WTC11 (cell line): ENCODE data around the gene ARSB. TPM values are rescaled to one million over a fixed set of nuclear protein-coding genes. Genes with fewer than 3 reads are reported as not detected.

Source experiments
- ATAC-seq: fragments of 200-7000 bp; cut with Tn5 transposase; 2 replicates; pipeline ENCODE4 v1.10.0; 2021; ENCODE audit warnings: mild to moderate bottlenecking, moderate library complexity
- CTCF ChIA-PET: fragments of 300-600 bp; sonication (Branson Sonifier 250); formaldehyde crosslinking; loops from one replicate; lab custom pipeline; 2021; ENCODE audit warnings: antibody characterized with exemption; lab: Charles Lee
- POLR2A ChIA-PET: fragments of 350-600 bp; sonication (Branson Sonifier 250); formaldehyde crosslinking; loops from one replicate; lab custom pipeline; 2021; ENCODE audit warnings: antibody characterized with exemption; lab: Charles Lee
- DNase-seq: peaks from one replicate; pipeline ENCODE4 v3.0.0; 2021; ENCODE audit warnings: low spot score
- H3K27ac Mint-ChIP-seq: 2 replicates; pipeline ENCODE4 v1.8.0; 2021; ENCODE audit warnings: mixed read lengths
- H3K27me3 Mint-ChIP-seq: 2 replicates; pipeline ENCODE4 v1.8.0; 2021; ENCODE audit warnings: low read depth, mild to moderate bottlenecking, moderate library complexity, mixed read lengths
- H3K36me3 Mint-ChIP-seq: 2 replicates; pipeline ENCODE4 v1.8.0; 2021; ENCODE audit warnings: mixed read lengths
- H3K4me1 Mint-ChIP-seq: 2 replicates; pipeline ENCODE4 v1.8.0; 2022; ENCODE audit warnings: mixed read lengths
- H3K4me3 Mint-ChIP-seq: 2 replicates; pipeline ENCODE4 v1.8.0; 2021; ENCODE audit warnings: mild to moderate bottlenecking, moderate library complexity, mixed read lengths
- H3K9me3 Mint-ChIP-seq: 2 replicates; pipeline ENCODE4 v1.8.0; 2021; ENCODE audit warnings: mixed read lengths
- ATF2 ChIP-seq: sonication (generic); formaldehyde crosslinking; IDR thresholded peaks from 2 replicates; pipeline ENCODE4 v1.8.1; 2022; ENCODE audit warnings: low read depth, missing genetic modification reagents, borderline replicate concordance
- ATF3 ChIP-seq: sonication (generic); formaldehyde crosslinking; conservative IDR thresholded peaks from 2 replicates; pipeline ENCODE4 v1.8.1; 2022; ENCODE audit warnings: mild to moderate bottlenecking, missing genetic modification reagents
- E2F5 ChIP-seq: sonication (generic); formaldehyde crosslinking; IDR thresholded peaks from 2 replicates; pipeline ENCODE4 v1.8.1; 2022; ENCODE audit warnings: mild to moderate bottlenecking, moderate library complexity, missing genetic modification reagents
- HMGA2 ChIP-seq: fragments of 250-450 bp; sonication (Bioruptor Pico); IDR thresholded peaks from 2 replicates; pipeline ENCODE4 v1.4.0; 2021; ENCODE audit warnings: mild to moderate bottlenecking, moderate library complexity
- HMGXB4 ChIP-seq: sonication (generic); formaldehyde crosslinking; IDR thresholded peaks from 2 replicates; pipeline ENCODE4 v1.8.1; 2023; ENCODE audit warnings: mild to moderate bottlenecking, moderate library complexity, missing genetic modification reagents
- IRF1 ChIP-seq: sonication (generic); formaldehyde crosslinking; IDR thresholded peaks from 2 replicates; pipeline ENCODE4 v1.8.0; 2023; ENCODE audit warnings: missing genetic modification reagents
- MXD4 ChIP-seq: fragments of 250-450 bp; sonication (Bioruptor Pico); IDR thresholded peaks from 2 replicates; pipeline ENCODE4 v1.8.0; 2021; ENCODE audit warnings: mild to moderate bottlenecking, moderate library complexity, borderline replicate concordance
- MYBL2 ChIP-seq: sonication (generic); formaldehyde crosslinking; IDR thresholded peaks from 2 replicates; pipeline ENCODE4 v1.8.1; 2023; ENCODE audit warnings: mild to moderate bottlenecking, moderate library complexity, missing genetic modification reagents
- NR1H2 ChIP-seq: sonication (generic); formaldehyde crosslinking; IDR thresholded peaks from 2 replicates; pipeline ENCODE4 v1.9.0; 2021; ENCODE audit warnings: mild to moderate bottlenecking, moderate library complexity, missing genetic modification reagents
- PRDM15 ChIP-seq: sonication (generic); formaldehyde crosslinking; IDR thresholded peaks from 2 replicates; pipeline ENCODE4 v1.8.0; 2022; ENCODE audit warnings: missing genetic modification reagents
- ZNF263 ChIP-seq: sonication (generic); formaldehyde crosslinking; IDR thresholded peaks from 2 replicates; pipeline ENCODE4 v1.8.1; 2022; ENCODE audit warnings: low read depth, mild to moderate bottlenecking, moderate library complexity, missing genetic modification reagents
- ZNF317 ChIP-seq: sonication (generic); formaldehyde crosslinking; IDR thresholded peaks from 2 replicates; pipeline ENCODE4 v1.8.1; 2023; ENCODE audit warnings: low read depth, mild to moderate bottlenecking, moderate library complexity, missing genetic modification reagents, borderline replicate concordance
- ZNF532 ChIP-seq: fragments of 250-450 bp; sonication (Bioruptor Pico); IDR thresholded peaks from 2 replicates; pipeline ENCODE4 v1.9.0; 2021; ENCODE audit warnings: mild to moderate bottlenecking, borderline replicate concordance
- total RNA-seq: library from RNA; stranded (reverse); gene quantifications from 3 replicates; pipeline ENCODE4 v1.2.3, GENCODE V29; 2021

Gene ARSB
- total RNA-seq, 1 experiment from 2014 or later = 9.7 TPM

- Mint-ChIP-seq H3K27me3 (no peaks in the 10 kb centered on the region), H3K9me3 (no peaks in the 10 kb centered on the region), H3K4me3 (no peak overlapping the region), H3K36me3 (no peaks in the 10 kb centered on the region), H3K27ac (no peak overlapping the region), H3K4me1 (peaks cover 30% of the 10 kb centered on the region)
- ATAC-seq = no peak
- DNase-seq = no peak
- ChIA-PET POLR2A (no interaction called here), CTCF (no interaction called here)
- TF ChIP-seq ATF3 (CRISPR knock-in tag) (no peak), ZNF532 (CRISPR knock-in tag) (no peak), ATF2 (CRISPR knock-in tag) (no peak), E2F5 (no peak), ZNF263 (CRISPR knock-in tag) (no peak), HMGXB4 (no peak), IRF1 (CRISPR knock-in tag) (no peak), NR1H2 (CRISPR knock-in tag) (no peak), ZNF317 (no peak), MXD4 (CRISPR knock-in tag) (no peak), MYBL2 (CRISPR knock-in tag) (no peak), PRDM15 (CRISPR knock-in tag) (no peak), HMGA2 (CRISPR knock-in tag) (no peak)
Observed at GRCh38 chr5:78930721-78931120, 54.4 kb downstream of the ARSB start.
